ENCODE results near the gene LRP2BP. TPM values are rescaled to one million over a fixed set of nuclear protein-coding genes. Genes with fewer than 3 reads are reported as not detected.

LRP2BP gene
- total and polyA plus RNA-seq, 5 donors: 1.3 to 2.9 (median 1.7) TPM

DNA sequence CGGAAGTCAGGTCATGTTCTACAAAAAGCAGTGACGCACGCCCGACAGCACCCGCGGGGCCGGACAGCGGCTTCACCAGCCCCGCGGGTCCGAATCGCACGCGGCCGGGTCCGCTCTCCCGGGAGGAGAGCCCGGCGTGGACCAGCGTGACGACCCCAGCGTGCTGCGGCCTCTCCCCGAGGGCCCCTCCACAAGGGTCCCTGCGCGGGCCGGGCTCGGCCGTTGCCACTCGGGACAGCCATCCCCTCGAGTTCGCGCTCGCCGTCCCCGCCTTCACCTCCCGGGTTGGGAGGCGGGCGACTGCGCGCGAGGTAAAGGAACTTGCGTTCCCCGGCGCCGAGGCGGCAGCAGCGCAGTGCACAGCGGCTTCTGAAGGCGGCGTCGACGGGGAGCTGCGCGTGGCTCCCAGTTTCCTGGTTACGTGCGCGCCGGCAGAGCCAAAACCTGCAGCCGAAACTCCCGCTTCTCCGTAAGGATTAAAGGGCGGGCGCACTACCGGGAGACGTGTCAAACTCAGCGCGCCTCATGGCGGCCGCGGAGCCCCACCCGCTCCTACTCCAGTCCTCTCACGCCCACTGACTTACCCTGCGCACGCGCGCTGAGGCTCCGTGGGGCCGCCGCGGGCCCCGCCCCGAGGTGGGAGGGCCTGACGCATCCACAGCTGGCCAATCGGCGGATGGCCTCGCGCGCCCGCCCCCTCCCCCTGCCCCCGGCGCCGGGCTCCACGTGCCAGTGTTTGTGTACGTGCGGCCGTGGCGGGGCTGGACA, 416 bp upstream of the LRP2BP start:
- Histone ChIP-seq H3K27ac (ENCODE audit: low read length) (peak overlapping the region; percentile 96), H3K9me3 (ENCODE audit: control insufficient read depth, low read length) (no peaks in the 10 kb centered on the region), H3K4me3 (ENCODE audit: low read length) (peak overlapping the region; percentile 63), H3K4me1 (ENCODE audit: control insufficient read depth, insufficient read depth, low read length) (no peaks in the 10 kb centered on the region), H3K27me3 (ENCODE audit: control insufficient read depth, insufficient read depth) (no peaks in the 10 kb centered on the region)
- intact Hi-C loops (cut with DNase I): loop anchor here in 2 of 4 donors (10.0 kb wide), 1 partner anchor 181 kb away; no protein-coding TSS in a partner anchor
- DNase-seq: peak; percentile 97 to 99 (median 99)
- ATAC-seq: peak; percentile 97 to 99
- WGBS: under 1% methylated on average over 98 of the region's 98 CpGs

GRCh38 chr4:185394568-185395237, 1.0 kb downstream of the LRP2BP start:
- WGBS: 56% methylated on average over 12 of the region's 12 CpGs
- DNase-seq: no peak
- H3K27me3 ChIP-seq (ENCODE audit: control insufficient read depth, insufficient read depth): no peaks in the 10 kb centered on the region
- peak overlapping the region; percentile 54 for H3K4me3 ChIP-seq (ENCODE audit: low read length)
- no peaks in the 10 kb centered on the region for H3K9me3 ChIP-seq (ENCODE audit: control insufficient read depth, low read length)
- H3K27ac ChIP-seq (ENCODE audit: low read length): no peak overlapping the region
- no peak for ATAC-seq
- intact Hi-C loops (cut with DNase I): loop anchor here in 2 of 4 donors (10.0 kb wide), 1 partner anchor 180 kb away; no protein-coding TSS in a partner anchor
- H3K4me1 ChIP-seq (ENCODE audit: control insufficient read depth, insufficient read depth, low read length): no peaks in the 10 kb centered on the region

DNA sequence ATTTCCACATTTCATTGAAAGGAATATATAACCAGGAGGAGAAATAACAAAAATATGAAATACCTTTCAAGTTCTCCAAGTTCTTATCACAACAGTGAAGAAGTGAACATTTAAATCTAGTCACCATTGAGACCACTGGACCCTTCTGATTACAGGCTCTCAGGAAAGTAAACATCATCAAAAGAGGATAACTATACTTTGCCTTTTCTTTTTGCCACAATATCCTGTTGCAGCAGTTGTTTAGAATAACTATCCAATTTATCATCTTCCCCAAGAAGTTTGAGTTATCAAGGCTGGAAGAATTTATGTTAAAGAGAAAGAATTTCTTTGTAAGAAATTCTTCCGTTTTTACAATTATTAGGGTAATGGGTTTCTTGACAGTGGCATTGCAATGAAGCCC, 3.6 kb downstream of the LRP2BP start:
- Histone ChIP-seq H3K4me1 (ENCODE audit: control insufficient read depth, insufficient read depth, low read length) (no peaks in the 10 kb centered on the region), H3K27ac (ENCODE audit: low read length) (no peak overlapping the region), H3K9me3 (ENCODE audit: control insufficient read depth, low read length) (no peaks in the 10 kb centered on the region), H3K4me3 (ENCODE audit: low read length) (no peak overlapping the region), H3K27me3 (ENCODE audit: control insufficient read depth, insufficient read depth) (no peaks in the 10 kb centered on the region)
- intact Hi-C loops (cut with DNase I): loop anchor here in 2 of 4 donors (10.0 kb wide), 1 partner anchor 177 kb away; no protein-coding TSS in a partner anchor
- DNase-seq (no peak), ATAC-seq (no peak)
- WGBS: 94% methylated on average over 1 of the region's 1 CpG

GRCh38 chr4:185390941-185391340, 4.8 kb downstream of the LRP2BP start:
- Histone ChIP-seq H3K4me1 (ENCODE audit: control insufficient read depth, insufficient read depth, low read length) (no peaks in the 10 kb centered on the region), H3K27me3 (ENCODE audit: control insufficient read depth, insufficient read depth) (no peaks in the 10 kb centered on the region), H3K27ac (ENCODE audit: low read length) (no peak overlapping the region), H3K4me3 (ENCODE audit: low read length) (no peak overlapping the region), H3K9me3 (ENCODE audit: control insufficient read depth, low read length) (no peaks in the 10 kb centered on the region)
- ATAC-seq: no peak
- intact Hi-C loops (cut with DNase I): loop anchor here in 2 of 4 donors (10.0 kb wide), 1 partner anchor 176 kb away; no protein-coding TSS in a partner anchor
- no peak for DNase-seq
- WGBS: 93% methylated on average over 6 of the region's 6 CpGs

DNA sequence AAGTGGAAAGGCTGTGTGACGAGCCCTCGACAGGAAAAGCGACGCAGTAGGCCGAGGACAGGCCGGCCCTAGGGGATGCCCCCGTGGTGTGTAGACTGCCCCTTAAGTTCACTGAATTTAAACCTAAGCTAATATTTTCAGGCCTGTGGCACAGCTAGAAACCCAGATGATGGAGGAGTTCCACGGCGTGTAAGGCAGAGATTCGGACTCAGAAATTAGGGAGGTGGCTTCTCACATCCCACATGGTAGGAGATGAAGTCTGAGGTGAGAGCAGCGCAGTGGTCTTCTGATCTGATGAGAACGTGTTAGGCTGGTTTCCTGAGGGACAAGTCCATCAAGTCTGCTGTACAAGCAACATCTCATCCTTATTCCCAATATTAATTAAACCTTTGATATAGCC, 7.8 kb downstream of the LRP2BP start:
- no peak for ATAC-seq
- no peak overlapping the region for H3K4me3 ChIP-seq (ENCODE audit: low read length)
- 92% methylated on average over 12 of the region's 12 CpGs for WGBS
- no peak for DNase-seq
- no peaks in the 10 kb centered on the region for H3K9me3 ChIP-seq (ENCODE audit: control insufficient read depth, low read length)
- H3K4me1 ChIP-seq (ENCODE audit: control insufficient read depth, insufficient read depth, low read length): no peaks in the 10 kb centered on the region
- intact Hi-C loops (cut with DNase I): no loop called here
- no peak overlapping the region for H3K27ac ChIP-seq (ENCODE audit: low read length)
- H3K27me3 ChIP-seq (ENCODE audit: control insufficient read depth, insufficient read depth): no peaks in the 10 kb centered on the region

- ATAC-seq (peak; percentile 55 to 89), DNase-seq (no peak)
- H3K27me3 ChIP-seq (ENCODE audit: control insufficient read depth, insufficient read depth): no peaks in the 10 kb centered on the region
- no peak overlapping the region for H3K27ac ChIP-seq (ENCODE audit: low read length)
- peak overlapping the region; percentile 41 for H3K4me3 ChIP-seq (ENCODE audit: low read length)
- 10% methylated on average over 10 of the region's 10 CpGs for WGBS
- no peaks in the 10 kb centered on the region for H3K4me1 ChIP-seq (ENCODE audit: control insufficient read depth, insufficient read depth, low read length)
- intact Hi-C loops (cut with DNase I): no loop called here
- H3K9me3 ChIP-seq (ENCODE audit: control insufficient read depth, low read length): no peaks in the 10 kb centered on the region
Measured at GRCh38 chr4:185384930-185385331, 10.8 kb downstream of the LRP2BP start.

GRCh38 chr4:185384061-185384460, 11.7 kb downstream of the LRP2BP start:
- Histone ChIP-seq H3K4me1 (ENCODE audit: control insufficient read depth, insufficient read depth, low read length) (no peaks in the 10 kb centered on the region), H3K4me3 (ENCODE audit: low read length) (no peak overlapping the region), H3K27me3 (ENCODE audit: control insufficient read depth, insufficient read depth) (no peaks in the 10 kb centered on the region), H3K27ac (ENCODE audit: low read length) (no peak overlapping the region), H3K9me3 (ENCODE audit: control insufficient read depth, low read length) (no peaks in the 10 kb centered on the region)
- DNase-seq: no peak
- intact Hi-C loops (cut with DNase I): no loop called here
- no peak for ATAC-seq
- 96% methylated on average over 2 of the region's 2 CpGs for WGBS

DNA sequence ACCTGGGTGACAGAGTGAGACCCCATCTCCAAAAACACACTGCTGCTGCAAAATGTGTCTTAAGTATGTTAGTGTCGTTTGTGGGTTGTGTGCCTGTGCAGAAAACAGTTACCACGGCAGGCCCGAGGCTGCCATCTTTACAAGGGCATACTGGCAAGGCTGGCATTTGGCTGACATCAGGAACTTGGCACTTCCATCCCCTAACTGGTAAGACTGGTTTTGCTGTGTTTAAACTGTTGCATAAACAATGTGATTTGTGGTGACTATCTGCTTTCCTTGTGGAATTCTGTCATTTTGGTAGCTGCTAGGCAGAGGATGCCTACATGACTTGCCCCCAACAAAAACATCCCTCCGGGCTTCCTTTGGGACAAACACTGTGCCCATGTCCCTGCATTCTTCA, 12.3 kb downstream of the LRP2BP start:
- no peaks in the 10 kb centered on the region for H3K9me3 ChIP-seq (ENCODE audit: control insufficient read depth, low read length)
- H3K4me1 ChIP-seq (ENCODE audit: control insufficient read depth, insufficient read depth, low read length): no peaks in the 10 kb centered on the region
- ATAC-seq (no peak), DNase-seq (no peak)
- intact Hi-C loops (cut with DNase I): no loop called here
- no peaks in the 10 kb centered on the region for H3K27me3 ChIP-seq (ENCODE audit: control insufficient read depth, insufficient read depth)
- no peak overlapping the region for H3K27ac ChIP-seq (ENCODE audit: low read length)
- 96% methylated on average over 4 of the region's 4 CpGs for WGBS
- no peak overlapping the region for H3K4me3 ChIP-seq (ENCODE audit: low read length)

GRCh38 chr4:185382754-185383153, 13.0 kb downstream of the LRP2BP start:
- no peaks in the 10 kb centered on the region for H3K4me1 ChIP-seq (ENCODE audit: control insufficient read depth, insufficient read depth, low read length)
- intact Hi-C loops (cut with DNase I): no loop called here
- no peak overlapping the region for H3K4me3 ChIP-seq (ENCODE audit: low read length)
- no peak for ATAC-seq
- H3K27me3 ChIP-seq (ENCODE audit: control insufficient read depth, insufficient read depth): no peaks in the 10 kb centered on the region
- no peak overlapping the region for H3K27ac ChIP-seq (ENCODE audit: low read length)
- H3K9me3 ChIP-seq (ENCODE audit: control insufficient read depth, low read length): no peaks in the 10 kb centered on the region
- no peak for DNase-seq

GRCh38 chr4:185381288-185382196, 14.2 kb downstream of the LRP2BP start:
- H3K27ac ChIP-seq (ENCODE audit: low read length): no peak overlapping the region
- ATAC-seq (no peak), DNase-seq (no peak)
- no peaks in the 10 kb centered on the region for H3K4me1 ChIP-seq (ENCODE audit: control insufficient read depth, insufficient read depth, low read length)
- 50% methylated on average over 4 of the region's 4 CpGs for WGBS
- no peaks in the 10 kb centered on the region for H3K27me3 ChIP-seq (ENCODE audit: control insufficient read depth, insufficient read depth)
- H3K9me3 ChIP-seq (ENCODE audit: control insufficient read depth, low read length): no peaks in the 10 kb centered on the region
- H3K4me3 ChIP-seq (ENCODE audit: low read length): no peak overlapping the region
- intact Hi-C loops (cut with DNase I): no loop called here

Data from right cardiac atrium (tissue), 5 donors.